Karpas-422 (cell line): ENCODE results near the gene NRIP2. TPM values are rescaled to one million over a fixed set of nuclear protein-coding genes. Genes with fewer than 3 reads are reported as not detected.

Source experiments
- DNase-seq: peaks from one replicate; pipeline ENCODE4 v3.0.0-alpha.2; 2015
- H2AFZ ChIP-seq: fragments of 200-600 bp; sonication (generic); 2 replicates; pipeline ENCODE4 v1.6.1; 2014; ENCODE audit warnings: antibody characterized with exemption, low read length, mixed read lengths
- H3K27ac ChIP-seq: fragments of 200-600 bp; sonication (generic); 2 replicates; pipeline ENCODE4 v1.5.1; 2014; ENCODE audit warnings: mild to moderate bottlenecking, low read length, moderate library complexity
- H3K27me3 ChIP-seq: fragments of 200-600 bp; sonication (generic); 2 replicates; pipeline ENCODE4 v1.6.1; 2014; ENCODE audit warnings: low read length, mixed read lengths
- H3K36me3 ChIP-seq: fragments of 200-600 bp; sonication (generic); 2 replicates; pipeline ENCODE4 v1.6.1; 2014; ENCODE audit warnings: low read length, mixed read lengths; ENCODE audit not compliant: insufficient read depth
- H3K4me1 ChIP-seq: fragments of 200-600 bp; sonication (generic); 2 replicates; pipeline ENCODE4 v1.6.1; 2014; ENCODE audit warnings: mild to moderate bottlenecking, low read length, mixed read lengths
- H3K4me2 ChIP-seq: fragments of 200-600 bp; sonication (generic); 2 replicates; pipeline ENCODE4 v1.6.1; 2014; ENCODE audit warnings: low read length, low read depth, mild to moderate bottlenecking; ENCODE audit not compliant: poor library complexity, severe bottlenecking
- H3K4me3 ChIP-seq: fragments of 200-600 bp; sonication (generic); 2 replicates; pipeline ENCODE4 v1.5.1; 2014; ENCODE audit warnings: mild to moderate bottlenecking, antibody characterized with exemption, low read length, mixed read lengths
- H3K79me2 ChIP-seq: fragments of 200-600 bp; sonication (generic); 2 replicates; pipeline ENCODE4 v1.6.1; 2014; ENCODE audit warnings: mild to moderate bottlenecking, low read length, mixed read lengths
- H3K9ac ChIP-seq: fragments of 200-600 bp; sonication (generic); 2 replicates; pipeline ENCODE4 v1.6.0; 2014; ENCODE audit warnings: low read length
- H3K9me2 ChIP-seq: fragments of 200-600 bp; sonication (generic), shearing (Covaris generic); replicated peaks from 2 replicates; pipeline ENCODE4 v1.6.0; 2014; ENCODE audit warnings: mild to moderate bottlenecking, low read length, moderate library complexity; ENCODE audit not compliant: insufficient read depth
- H3K9me3 ChIP-seq: fragments of 300-700, 200-600 bp; sonication (generic); 2 replicates; pipeline ENCODE4 v1.6.1; 2014; ENCODE audit warnings: low read length, mixed read lengths
- H4K20me1 ChIP-seq: fragments of 200-600 bp; sonication (generic); 2 replicates; pipeline ENCODE4 v1.6.1; 2014; ENCODE audit warnings: mild to moderate bottlenecking, antibody characterized with exemption, low read length, low read depth; ENCODE audit not compliant: insufficient read depth
- total RNA-seq: library from RNA; depleted of rRNA; stranded (reverse); fragments of >200 nt; shearing (Covaris generic); gene quantifications from 2 replicates; pipeline ENCODE4 v1.2.3, GENCODE V29; 2014; ENCODE audit warnings: low replicate concordance; rRNA removed

The NRIP2 gene
- total RNA-seq, 1 experiment from 2014 or later, result not detected

DNA sequence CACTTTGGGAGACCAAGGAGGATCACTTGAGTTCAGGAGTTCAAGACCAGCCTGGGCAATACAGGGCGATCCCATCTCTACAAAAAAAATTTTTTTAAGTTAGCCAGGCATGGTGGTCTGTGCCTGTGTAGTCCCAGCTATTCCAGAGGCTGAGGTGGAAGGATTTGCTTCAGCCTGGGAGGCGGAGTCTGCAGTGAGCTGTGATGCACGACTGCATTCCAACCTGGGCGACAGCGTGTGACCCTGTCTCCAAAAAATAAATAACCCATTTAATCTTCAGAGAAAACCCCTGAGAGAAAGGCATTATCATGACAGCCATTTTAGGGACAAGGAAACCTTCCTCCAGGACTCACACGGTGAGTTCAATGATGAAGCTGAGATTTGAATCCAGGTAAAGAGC, 43.7 kb downstream of the NRIP2 start:
- DNase-seq, result no peak
- Histone ChIP-seq H3K79me2 (peaks cover 7% of the 10 kb centered on the region), H3K27ac (no peak overlapping the region), H3K9ac (no peak overlapping the region), H2AFZ (no peak overlapping the region), H3K36me3 (0 out of 2 replicates have a peak, but pooled peaks cover under 1% of the 10 kb centered on the region), H3K4me3 (no peak overlapping the region), H3K9me3 (no peaks in the 10 kb centered on the region), H4K20me1 (peaks cover 4% of the 10 kb centered on the region), H3K9me2 (no peaks in the 10 kb centered on the region), H3K27me3 (no peaks in the 10 kb centered on the region), H3K4me1 (peaks cover 6% of the 10 kb centered on the region), H3K4me2 (no peak overlapping the region)

- no peaks in the 10 kb centered on the region for H3K79me2 ChIP-seq
- no peaks in the 10 kb centered on the region for H3K4me1 ChIP-seq
- H3K4me3 ChIP-seq, result no peak overlapping the region
- H3K4me2 ChIP-seq, result no peak overlapping the region
- H3K27ac ChIP-seq, result no peak overlapping the region
- H3K9me2 ChIP-seq, result no peaks in the 10 kb centered on the region
- no peak overlapping the region for H2AFZ ChIP-seq
- no peak overlapping the region for H3K9ac ChIP-seq
- no peaks in the 10 kb centered on the region for H3K9me3 ChIP-seq
- H3K27me3 ChIP-seq, result 0 out of 2 replicates have a peak, but pooled peaks cover 3% of the 10 kb centered on the region
- no peaks in the 10 kb centered on the region for H4K20me1 ChIP-seq
- no peak for DNase-seq
- no peaks in the 10 kb centered on the region for H3K36me3 ChIP-seq
These were observed 49.8 kb downstream of the NRIP2 start for GRCh38 chr12:2785017-2785416.

- peak; percentile 75 for DNase-seq
- Histone ChIP-seq H3K9ac (no peak overlapping the region), H3K36me3 (no peaks in the 10 kb centered on the region), H3K27me3 (0 out of 2 replicates have a peak, but pooled peaks cover 3% of the 10 kb centered on the region), H3K9me2 (no peaks in the 10 kb centered on the region), H2AFZ (no peak overlapping the region), H3K79me2 (no peaks in the 10 kb centered on the region), H4K20me1 (no peaks in the 10 kb centered on the region), H3K27ac (no peak overlapping the region), H3K4me1 (peaks cover 6% of the 10 kb centered on the region), H3K4me2 (no peak overlapping the region), H3K4me3 (no peak overlapping the region), H3K9me3 (no peaks in the 10 kb centered on the region)
These were observed 50.8 kb downstream of the NRIP2 start for GRCh38 chr12:2783936-2784600.

DNA sequence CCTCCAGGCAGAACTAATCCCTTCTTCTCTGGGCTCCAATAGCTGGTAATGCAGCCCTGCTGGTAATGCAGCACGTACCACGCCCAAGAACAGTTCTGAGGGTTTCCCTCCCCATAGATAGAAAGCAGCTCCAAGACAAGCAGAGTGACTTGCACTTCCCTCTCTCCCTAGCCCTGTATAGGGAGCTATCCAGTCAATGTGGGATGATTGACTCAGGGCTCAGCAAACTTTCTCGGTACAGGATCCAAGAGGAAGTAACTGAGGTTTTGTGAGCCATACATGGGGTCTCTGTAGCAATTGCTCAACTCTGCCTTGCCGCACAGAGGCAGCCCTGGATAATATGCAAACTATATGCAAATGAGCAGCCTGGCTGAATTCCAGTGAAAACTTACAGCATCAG, 55.6 kb downstream of the NRIP2 start:
- Histone ChIP-seq H2AFZ (no peak overlapping the region), H3K27me3 (0 out of 2 replicates have a peak, but pooled peaks cover 1% of the 10 kb centered on the region), H3K9me2 (no peaks in the 10 kb centered on the region), H3K79me2 (no peaks in the 10 kb centered on the region), H3K4me2 (no peak overlapping the region), H3K4me1 (peaks cover 8% of the 10 kb centered on the region), H3K9me3 (no peaks in the 10 kb centered on the region), H3K4me3 (no peak overlapping the region), H3K9ac (no peak overlapping the region), H3K36me3 (no peaks in the 10 kb centered on the region), H3K27ac (no peak overlapping the region), H4K20me1 (no peaks in the 10 kb centered on the region)
- DNase-seq, result peak; percentile 55

DNA sequence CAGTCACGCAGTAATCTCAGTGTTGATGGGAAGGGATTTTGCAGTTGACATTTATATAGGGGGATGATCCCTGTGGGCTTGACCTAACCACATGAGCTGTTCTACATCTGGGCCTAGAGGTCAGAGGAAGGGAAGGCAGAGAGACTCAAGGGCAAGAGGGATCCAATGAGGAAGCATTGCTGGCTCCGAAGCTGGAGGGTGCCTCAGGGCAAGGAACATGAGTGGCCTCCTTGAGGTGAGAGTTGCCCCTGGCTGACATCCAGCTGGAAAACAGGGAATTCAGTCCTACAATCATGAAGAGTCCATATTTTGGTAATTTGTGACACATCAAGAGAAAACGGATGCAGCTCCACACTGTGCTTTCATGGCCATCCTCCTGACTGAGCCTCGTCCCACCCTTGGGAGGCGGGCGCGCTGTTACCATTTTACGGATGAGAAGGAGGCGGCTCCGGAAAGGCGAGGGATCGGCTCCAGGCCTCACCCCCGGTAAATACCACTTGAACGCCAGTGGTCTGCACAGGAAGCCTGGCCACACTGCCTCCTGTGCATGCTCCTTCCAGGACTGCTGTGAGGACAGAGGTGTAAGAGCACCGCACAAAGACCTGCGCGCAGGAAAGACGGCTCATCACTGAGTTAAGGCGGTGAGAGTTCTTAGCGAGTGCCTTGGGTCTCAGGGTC, 58.6 kb downstream of the NRIP2 start:
- Histone ChIP-seq H2AFZ (no peak overlapping the region), H3K27ac (no peak overlapping the region), H3K9me2 (no peaks in the 10 kb centered on the region), H3K36me3 (no peaks in the 10 kb centered on the region), H3K4me1 (peaks cover 8% of the 10 kb centered on the region), H3K9ac (no peak overlapping the region), H3K27me3 (no peaks in the 10 kb centered on the region), H3K4me3 (no peak overlapping the region), H4K20me1 (no peaks in the 10 kb centered on the region), H3K4me2 (no peak overlapping the region), H3K9me3 (no peaks in the 10 kb centered on the region), H3K79me2 (no peaks in the 10 kb centered on the region)
- no peak for DNase-seq

DNA sequence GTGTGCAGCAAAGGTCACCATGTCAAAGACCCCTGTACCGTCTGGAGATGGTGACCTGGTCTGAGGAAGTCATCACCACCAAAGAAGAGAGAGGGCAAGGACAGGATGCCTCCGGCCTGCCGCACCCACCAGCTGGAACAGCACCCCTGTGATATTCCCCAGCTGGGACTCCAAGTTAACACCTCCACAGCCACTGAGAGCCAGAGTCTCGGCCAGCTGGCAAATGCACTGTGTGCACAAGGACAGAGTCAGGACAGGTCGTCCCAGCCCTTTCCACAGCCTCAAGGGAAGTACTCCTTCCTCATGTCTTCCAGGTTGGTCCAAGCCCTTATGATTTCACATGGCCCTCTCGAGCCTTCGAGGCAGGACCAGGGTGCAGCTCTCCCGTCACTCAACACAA, 59.4 kb downstream of the NRIP2 start:
- H3K27me3 ChIP-seq, result no peaks in the 10 kb centered on the region
- no peak for DNase-seq
- peaks cover 8% of the 10 kb centered on the region for H3K4me1 ChIP-seq
- H3K27ac ChIP-seq, result no peak overlapping the region
- no peaks in the 10 kb centered on the region for H3K36me3 ChIP-seq
- H3K79me2 ChIP-seq, result no peaks in the 10 kb centered on the region
- H3K9me2 ChIP-seq, result no peaks in the 10 kb centered on the region
- no peaks in the 10 kb centered on the region for H3K9me3 ChIP-seq
- H3K4me3 ChIP-seq, result no peak overlapping the region
- no peaks in the 10 kb centered on the region for H4K20me1 ChIP-seq
- no peak overlapping the region for H3K9ac ChIP-seq
- no peak overlapping the region for H2AFZ ChIP-seq
- no peak overlapping the region for H3K4me2 ChIP-seq

Other genes starting within 250 kb of the NRIP2 start
- gene FKBP4, start 40.1 kb downstream of the NRIP2 start, total RNA-seq, result 76.7 and 98.3 TPM in 2 replicates
- gene ITFG2, start 22.4 kb downstream of the NRIP2 start, total RNA-seq, result 31.9 and 54.5 TPM in 2 replicates
- not detected in 2 replicates for gene TEX52, start 22.0 kb upstream of the NRIP2 start, total RNA-seq
- gene FOXM1, start 42.1 kb upstream of the NRIP2 start, total RNA-seq, result 15.4 and 20.8 TPM in 2 replicates
- 34.8 and 45.6 TPM in 2 replicates for gene RHNO1, start 42.2 kb upstream of the NRIP2 start, total RNA-seq
- 11.7 and 14.1 TPM in 2 replicates for gene TULP3, start 55.9 kb upstream of the NRIP2 start, total RNA-seq
- not detected in 2 replicates for gene TEAD4, start 124.4 kb upstream of the NRIP2 start, total RNA-seq
- gene TSPAN9, start 242.3 kb upstream of the NRIP2 start, total RNA-seq, result 0.25 and 2.0 TPM in 2 replicates